A673 (cell line): Measurements from ENCODE around the gene RAB33B. TPM values are rescaled to one million over a fixed set of nuclear protein-coding genes. Genes with fewer than 3 reads are reported as not detected.

Experiments
- BruUV-seq: library from RNA; stranded (reverse); fragments of 400-500 nt; replicated peaks from 2 replicates; lab custom pipeline; 2021; lab: Mats Ljungman, UMichigan
- CTCF ChIA-PET: fragments of 300-600 bp; sonication (Branson Sonifier 250); formaldehyde crosslinking; loops from one replicate; lab custom pipeline; 2022; ENCODE audit warnings: antibody characterized with exemption; lab: Charles Lee
- POLR2A ChIA-PET: fragments of 300-600 bp; sonication (Branson Sonifier 250); formaldehyde crosslinking; loops from one replicate; lab custom pipeline; 2022; ENCODE audit warnings: antibody characterized with exemption; ENCODE audit not compliant: low non-redundant PET; lab: Charles Lee
- DNase-seq: peaks from one replicate; pipeline ENCODE4 v3.0.0-alpha.2; 2015; ENCODE audit warnings: low spot score
- H3K27ac ChIP-seq: fragments of 200-600 bp; sonication (generic); 2 replicates; pipeline ENCODE4 v1.5.1; 2016; ENCODE audit warnings: mixed run types, low read depth, mild to moderate bottlenecking, mixed read lengths, antibody characterized with exemption, low read length; ENCODE audit not compliant: poor library complexity, severe bottlenecking
- H3K27me3 ChIP-seq: fragments of 200-600 bp; sonication (generic); replicated peaks from 2 replicates; pipeline ENCODE4 v1.6.1; 2017; ENCODE audit warnings: mixed run types, low read depth, mild to moderate bottlenecking, mixed read lengths, antibody characterized with exemption, low read length; ENCODE audit not compliant: insufficient read depth, poor library complexity
- H3K36me3 ChIP-seq: fragments of 200-600 bp; sonication (generic); 2 replicates; pipeline ENCODE4 v1.6.1; 2016; ENCODE audit warnings: mixed run types, mild to moderate bottlenecking, mixed read lengths, antibody characterized with exemption, low read length; ENCODE audit not compliant: insufficient read depth, poor library complexity, severe bottlenecking
- H3K4me1 ChIP-seq: fragments of 200-600 bp; sonication (generic); 2 replicates; pipeline ENCODE4 v1.6.1; 2017; ENCODE audit warnings: mixed run types, mild to moderate bottlenecking, mixed read lengths, antibody characterized with exemption, low read length; ENCODE audit not compliant: insufficient read depth, poor library complexity, severe bottlenecking
- H3K4me3 ChIP-seq: fragments of 200-600 bp; sonication (generic); 2 replicates; pipeline ENCODE4 v1.5.1; 2016; ENCODE audit warnings: low read depth, mixed run types, mild to moderate bottlenecking, mixed read lengths, low read length; ENCODE audit not compliant: poor library complexity, severe bottlenecking
- H3K9me3 ChIP-seq: fragments of 200-600 bp; sonication (generic); 2 replicates; pipeline ENCODE4 v1.6.1; 2016; ENCODE audit warnings: mixed run types, low read depth, mild to moderate bottlenecking, mixed read lengths, antibody characterized with exemption, low read length; ENCODE audit not compliant: poor library complexity, severe bottlenecking
- CTCF ChIP-seq: fragments of 300-800, 200-600 bp; sonication (generic); conservative IDR thresholded peaks from 2 replicates; pipeline ENCODE4 v1.5.1; 2017; ENCODE audit warnings: low read depth, mild to moderate bottlenecking, antibody characterized with exemption, low read length, moderate library complexity, mixed read lengths
- EZH2 ChIP-seq: fragments of 200-600 bp; sonication (generic); IDR thresholded peaks from 2 replicates; pipeline ENCODE4 v1.6.1; 2017; ENCODE audit warnings: borderline replicate concordance, low read depth, mild to moderate bottlenecking, mixed read lengths, antibody characterized with exemption, low read length; ENCODE audit not compliant: poor library complexity, severe bottlenecking
- intact Hi-C: fragments of 100-400 bp; cut with micrococcal nuclease; formaldehyde crosslinking; loops from one replicate; pipeline ENCODE4 v1.10.0; 2022; ENCODE audit not compliant: unreplicated experiment
- total RNA-seq: library from RNA; stranded (reverse); gene quantifications from 2 replicates; pipeline ENCODE4 v1.2.3, GENCODE V29; 2021

Gene RAB33B
- total RNA-seq, 1 experiment from 2014 or later: 8.5 TPM

GRCh38 chr4:139501117-139501516 lies 47.2 kb downstream of the RAB33B start:
- H3K27ac ChIP-seq: no peak overlapping the region
- intact Hi-C loops: no loop called here
- POLR2A ChIA-PET: no interaction called here
- peaks cover 6% of the 10 kb centered on the region for H3K4me1 ChIP-seq
- no peak for TF ChIP-seq CTCF
- TF ChIP-seq EZH2: no peak
- H3K27me3 ChIP-seq: no peaks in the 10 kb centered on the region
- H3K9me3 ChIP-seq: no peaks in the 10 kb centered on the region
- no peak for DNase-seq
- CTCF ChIA-PET: no interaction called here
- H3K36me3 ChIP-seq: peaks cover 6% of the 10 kb centered on the region
- no TSS peak for BruUV-seq
- no peak overlapping the region for H3K4me3 ChIP-seq

GRCh38 chr4:139501527-139501926 lies 47.6 kb downstream of the RAB33B start:
- TF ChIP-seq CTCF (no peak), EZH2 (no peak)
- ChIA-PET CTCF (interaction anchor here (0.7 kb wide), 1 partner anchor 46 kb away, joined by 5 read pairs; no protein-coding TSS in a partner anchor), POLR2A (interaction anchor here (0.6 kb wide), 1 partner anchor 25 kb away, joined by 5 read pairs; no protein-coding TSS in a partner anchor)
- H3K4me1 ChIP-seq: peaks cover 6% of the 10 kb centered on the region
- H3K27me3 ChIP-seq: no peaks in the 10 kb centered on the region
- no peak for DNase-seq
- peaks cover 6% of the 10 kb centered on the region for H3K36me3 ChIP-seq
- intact Hi-C loops: no loop called here
- BruUV-seq: no TSS peak
- no peaks in the 10 kb centered on the region for H3K9me3 ChIP-seq
- H3K27ac ChIP-seq: no peak overlapping the region
- H3K4me3 ChIP-seq: no peak overlapping the region

- intact Hi-C loops: no loop called here
- DNase-seq: no peak
- Histone ChIP-seq H3K4me1 (peaks cover 6% of the 10 kb centered on the region), H3K9me3 (no peaks in the 10 kb centered on the region), H3K27ac (no peak overlapping the region), H3K36me3 (peaks cover 6% of the 10 kb centered on the region), H3K27me3 (no peaks in the 10 kb centered on the region), H3K4me3 (no peak overlapping the region)
- TF ChIP-seq EZH2 (no peak), CTCF (no peak)
- CTCF ChIA-PET: interaction anchor here (0.7 kb wide), 1 partner anchor 46 kb away, joined by 5 read pairs; no protein-coding TSS in a partner anchor
- no TSS peak for BruUV-seq
- POLR2A ChIA-PET: interaction anchor here (0.6 to 0.7 kb wide), 2 partner anchors 24 to 117 kb away, joined by 5 to 13 read pairs; no protein-coding TSS in a partner anchor
Observed at GRCh38 chr4:139501927-139502899, 48.3 kb downstream of the RAB33B start.
